B cell (primary cell): ENCODE measurements around the gene KRTAP4-3. TPM values are rescaled to one million over a fixed set of nuclear protein-coding genes. Genes with fewer than 3 reads are reported as not detected.

ENCODE experiments used
- ATAC-seq: fragments of 200-7000 bp; cut with Tn5 transposase; one replicate; pipeline ENCODE4 v1.10.0; 2021; ENCODE audit warnings: low read depth, mild to moderate bottlenecking, moderate number of reproducible peaks, moderate library complexity
- CTCF ChIA-PET: fragments of 350-600 bp; sonication (Branson Sonifier 250); formaldehyde crosslinking; loops from one replicate; lab custom pipeline; 2021; ENCODE audit warnings: antibody characterized with exemption, inconsistent platforms; lab: Charles Lee
- POLR2A ChIA-PET: fragments of 350-600 bp; sonication (Branson Sonifier 250); formaldehyde crosslinking; loops from one replicate; lab custom pipeline; 2021; ENCODE audit warnings: antibody characterized with exemption; lab: Charles Lee
- DNase-seq: peaks from one replicate; pipeline ENCODE4 v3.0.0; 2013
- H2AFZ ChIP-seq: 2 replicates; pipeline ENCODE4 v1.6.1; 2012; ENCODE audit warnings: mild to moderate bottlenecking, low read depth, low read length; ENCODE audit not compliant: insufficient read depth, poor library complexity, severe bottlenecking
- H3K27ac ChIP-seq, 2 donors: 1 replicate in 1 of 2; 2 replicates in 1 of 2; pipeline ENCODE4 v1.5.1; 2012 to 2013; ENCODE audit warnings: low read length in 2 of 2, mild to moderate bottlenecking in 2 of 2, moderate library complexity in 1 of 2
- H3K27me3 ChIP-seq, 4 experiments: fragments of 200-600 bp in 1 of 4; sonication (generic) in 1 of 4; replicated peaks in 1 of 4; 1 replicate in 2 of 4; 2 replicates in 2 of 4; pipeline versions ENCODE4 v1.6.1 to v1.7.0; 2013 to 2016; ENCODE audit warnings: low read length in 3 of 4, mild to moderate bottlenecking in 2 of 4, mixed read lengths in 1 of 4, moderate library complexity in 1 of 4; ENCODE audit not compliant: insufficient read depth in 4 of 4, control insufficient read depth in 3 of 4; ENCODE audit errors: control extremely low read depth in 1 of 4
- H3K36me3 ChIP-seq, 2 experiments: replicated peaks in 1 of 2; 1 replicate in 1 of 2; 2 replicates in 1 of 2; pipeline versions ENCODE4 v1.6.1 to v1.7.1; 2013; ENCODE audit warnings: low read length in 1 of 2; ENCODE audit not compliant: insufficient read depth in 2 of 2, control insufficient read depth in 1 of 2; ENCODE audit errors: control extremely low read depth in 1 of 2, extremely low read depth in 1 of 2
- H3K4me1 ChIP-seq, 2 donors: fragments of 200-600 bp in 1 of 2; sonication (generic) in 1 of 2; 1 replicate in 1 of 2; 2 replicates in 1 of 2; pipeline versions ENCODE4 v1.5.1 to v1.6.1; 2013 to 2017; ENCODE audit warnings: low read length in 2 of 2; ENCODE audit not compliant: control insufficient read depth in 2 of 2, insufficient read depth in 2 of 2
- H3K4me2 ChIP-seq: replicated peaks from 2 replicates; pipeline ENCODE3; 2012; ENCODE audit warnings: mild to moderate bottlenecking, low read depth, low read length; ENCODE audit not compliant: poor library complexity, severe bottlenecking
- H3K4me3 ChIP-seq, 5 experiments: fragments of 200-600 bp in 1 of 5; sonication (generic) in 1 of 5; 1 replicate in 3 of 5; 2 replicates in 2 of 5; pipeline versions ENCODE4 v1.5.1 to v1.7.0; 2011 to 2016; ENCODE audit warnings: low read length in 4 of 5, mild to moderate bottlenecking in 4 of 5, low read depth in 2 of 5, control low read depth in 1 of 5, moderate library complexity in 1 of 5; ENCODE audit not compliant: insufficient read depth in 1 of 5; ENCODE audit errors: control extremely low read depth in 1 of 5, extremely low read depth in 1 of 5
- H3K79me2 ChIP-seq: fragments of 200-600 bp; sonication (generic); one replicate; pipeline ENCODE4 v1.6.0; 2016; ENCODE audit warnings: low read length; ENCODE audit not compliant: control insufficient read depth, insufficient read depth
- H3K9ac ChIP-seq: fragments of 200-600 bp; sonication (generic); 2 replicates; pipeline ENCODE4 v1.6.1; 2017; ENCODE audit warnings: mild to moderate bottlenecking, low read length, moderate library complexity
- H3K9me3 ChIP-seq, 3 donors: one replicate each; pipeline versions ENCODE4 v1.6.1 to v1.7.1; 2013; ENCODE audit warnings: low read length in 2 of 3; ENCODE audit not compliant: control insufficient read depth in 2 of 3, insufficient read depth in 1 of 3; ENCODE audit errors: control extremely low read depth in 1 of 3
- H4K20me1 ChIP-seq: 2 replicates; pipeline ENCODE4 v1.6.0; 2012; ENCODE audit warnings: mild to moderate bottlenecking, low read length; ENCODE audit not compliant: insufficient read depth, control insufficient read depth, poor library complexity, severe bottlenecking
- H3K27ac Mint-ChIP-seq: one replicate; pipeline ENCODE4 v1.8.0; 2021; ENCODE audit warnings: mixed read lengths
- H3K27me3 Mint-ChIP-seq: one replicate; pipeline ENCODE4 v1.8.0; 2021; ENCODE audit warnings: mixed read lengths
- H3K4me1 Mint-ChIP-seq: one replicate; pipeline ENCODE4 v1.8.0; 2021; ENCODE audit warnings: mixed read lengths
- H3K4me3 Mint-ChIP-seq: one replicate; pipeline ENCODE4 v1.8.0; 2021; ENCODE audit warnings: mixed read lengths
- H3K9me3 Mint-ChIP-seq: one replicate; pipeline ENCODE4 v1.8.0; 2022; ENCODE audit warnings: mixed read lengths; ENCODE audit not compliant: insufficient read depth
- EZH2 ChIP-seq: IDR thresholded peaks from 2 replicates; pipeline ENCODE4 v1.6.1; 2012; ENCODE audit warnings: borderline replicate concordance, low read depth, mild to moderate bottlenecking, moderate library complexity, low read length; ENCODE audit not compliant: insufficient read depth, poor library complexity, severe bottlenecking
- WGBS: methylation state at CpG from one replicate; pipeline ENCODE4 v1.1.5; 2013; ENCODE audit warnings: missing lambda C conversion rate; ENCODE audit not compliant: insufficient coverage; 5-methylcytosine and 5-hydroxymethylcytosine counted together
- intact Hi-C: fragments of 100-400 bp; cut with micrococcal nuclease; formaldehyde crosslinking; loops from one replicate; pipeline ENCODE4 v1.10.0; 2022
- polyA plus RNA-seq: library from polyadenylated mRNA; depleted of rRNA; stranded (reverse); fragments of >200 nt; gene quantifications from 2 replicates; pipeline ENCODE4 v1.2.3, GENCODE V29; 2012
- total RNA-seq, 2 donors: library from RNA; stranded (reverse); fragments of 120-200 nt in 1 of 2; gene quantifications; 1 replicate in 1 of 2; 2 replicates in 1 of 2; pipeline versions ENCODE4 v1.2.3 to v1.2.4, GENCODE V29; 2013 to 2022
- TF ChIP-seq, protein P1 (sequence below): fragments of 200-600 bp; IDR thresholded peaks from one replicate; pipeline ENCODE4 v1.8.0; 2022; ENCODE audit warnings: antibody characterized with exemption, mild to moderate bottlenecking

Gene KRTAP4-3
- total and polyA plus RNA-seq, 2 donors (not counting 1 experiment from before 2014, with no cell fraction given) = not detected

DNA sequence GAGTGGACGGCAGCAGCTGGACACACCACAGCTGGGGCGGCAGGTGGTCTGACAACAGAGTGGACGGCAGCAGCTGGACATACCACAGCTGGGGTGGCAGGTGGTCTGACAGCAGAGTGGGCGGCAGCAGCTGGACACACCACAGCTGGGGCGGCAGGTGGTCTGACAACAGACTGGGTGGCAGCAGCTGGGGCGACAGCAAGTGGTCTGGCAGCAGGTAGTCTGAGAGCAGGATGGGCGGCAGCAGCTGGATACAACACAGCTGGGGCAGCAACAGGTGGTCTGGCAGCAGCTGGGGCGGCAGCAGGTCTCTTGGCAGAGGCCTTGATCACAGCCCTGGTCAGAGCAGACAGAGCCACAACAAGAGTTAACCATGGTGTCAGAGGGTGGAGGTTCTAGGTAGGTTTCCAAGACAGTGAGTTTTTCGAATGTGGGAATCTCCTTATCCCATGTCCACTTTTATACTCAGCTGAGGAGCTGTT is 16.5 kb upstream of the KRTAP4-3 start, which contains the start of gene KRTAP4-1:
Gene KRTAP4-1, minus strand, starts transcription at position 432 of the 482 bp plus-strand sequence. Its CDS starts 57 bp downstream, at position 375.
- TF ChIP-seq EZH2 = no peak
- TF ChIP-seq, protein P1, sequence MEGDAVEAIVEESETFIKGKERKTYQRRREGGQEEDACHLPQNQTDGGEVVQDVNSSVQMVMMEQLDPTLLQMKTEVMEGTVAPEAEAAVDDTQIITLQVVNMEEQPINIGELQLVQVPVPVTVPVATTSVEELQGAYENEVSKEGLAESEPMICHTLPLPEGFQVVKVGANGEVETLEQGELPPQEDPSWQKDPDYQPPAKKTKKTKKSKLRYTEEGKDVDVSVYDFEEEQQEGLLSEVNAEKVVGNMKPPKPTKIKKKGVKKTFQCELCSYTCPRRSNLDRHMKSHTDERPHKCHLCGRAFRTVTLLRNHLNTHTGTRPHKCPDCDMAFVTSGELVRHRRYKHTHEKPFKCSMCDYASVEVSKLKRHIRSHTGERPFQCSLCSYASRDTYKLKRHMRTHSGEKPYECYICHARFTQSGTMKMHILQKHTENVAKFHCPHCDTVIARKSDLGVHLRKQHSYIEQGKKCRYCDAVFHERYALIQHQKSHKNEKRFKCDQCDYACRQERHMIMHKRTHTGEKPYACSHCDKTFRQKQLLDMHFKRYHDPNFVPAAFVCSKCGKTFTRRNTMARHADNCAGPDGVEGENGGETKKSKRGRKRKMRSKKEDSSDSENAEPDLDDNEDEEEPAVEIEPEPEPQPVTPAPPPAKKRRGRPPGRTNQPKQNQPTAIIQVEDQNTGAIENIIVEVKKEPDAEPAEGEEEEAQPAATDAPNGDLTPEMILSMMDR = no peak
- no peak within 1 kb of the TSS for H3K4me3 ChIP-seq
- H3K36me3 ChIP-seq = no peaks in the 10 kb centered on the region
- H2AFZ ChIP-seq = no peak within 1 kb of the TSS
- Mint-ChIP-seq H3K27ac (no peak within 1 kb of the TSS), H3K9me3 (no peaks in the 10 kb centered on the region), H3K4me3 (no peak within 1 kb of the TSS), H3K27me3 (peaks cover 28% of the 10 kb centered on the region), H3K4me1 (no peaks in the 10 kb centered on the region)
- H3K27me3 ChIP-seq = no peaks in the 10 kb centered on the region
- no peaks in the 10 kb centered on the region for H3K79me2 ChIP-seq
- no peak within 1 kb of the TSS for H3K27ac ChIP-seq
- H3K9me3 ChIP-seq = no peaks in the 10 kb centered on the region
- ChIA-PET POLR2A (no interaction called here), CTCF (no interaction called here)
- H3K4me1 ChIP-seq = no peaks in the 10 kb centered on the region
- intact Hi-C loops = no loop called here
- no peak within 1 kb of the TSS for H3K4me2 ChIP-seq
- WGBS = 89% methylated on average over 8 of the region's 9 CpGs
- ATAC-seq (no peak), DNase-seq (no peak)
- H3K9ac ChIP-seq = no peak within 1 kb of the TSS
- no peaks in the 10 kb centered on the region for H4K20me1 ChIP-seq

DNA sequence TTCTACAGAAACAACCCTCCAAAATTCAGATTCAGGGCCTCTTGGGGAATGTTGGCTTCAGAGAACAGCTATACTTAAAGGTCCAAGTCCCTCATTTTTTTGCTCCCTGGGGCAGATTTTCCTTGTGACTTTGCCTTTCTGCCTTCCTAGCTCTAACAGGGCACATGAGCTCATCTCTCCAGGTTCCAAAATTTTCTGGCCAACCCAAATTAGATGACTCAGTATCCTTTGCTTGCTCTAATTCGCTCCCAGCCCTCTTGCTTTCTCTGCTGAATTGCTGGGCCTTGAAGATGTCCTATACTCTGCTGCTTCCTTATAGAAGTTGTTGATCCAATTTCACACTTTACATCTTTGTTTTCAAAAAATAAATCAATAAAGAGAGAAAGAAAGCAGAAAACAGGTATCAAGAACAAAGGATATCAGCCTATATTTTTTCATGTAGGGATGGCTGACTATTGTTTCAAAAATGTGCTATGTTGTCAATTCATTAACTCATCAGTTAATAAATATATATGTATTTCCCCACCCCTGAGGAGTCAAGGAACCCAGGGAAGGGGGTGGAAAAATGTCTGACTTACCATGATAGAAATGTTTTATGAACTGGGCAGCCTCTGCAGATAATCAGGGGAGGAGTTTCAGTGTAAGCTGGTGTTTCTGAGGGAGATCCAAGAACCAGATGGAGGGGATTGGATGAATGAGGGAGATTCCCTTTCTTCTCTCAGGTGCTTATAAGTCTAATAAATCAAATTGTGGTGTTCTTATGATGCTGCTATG is 11.0 kb upstream of the KRTAP4-3 start:
- CTCF ChIA-PET = interaction anchor here (1.2 kb wide), 1 partner anchor 10 kb away, joined by 3 read pairs; no protein-coding TSS in a partner anchor
- ATAC-seq (no peak), DNase-seq (no peak)
- no peak overlapping the region for H2AFZ ChIP-seq
- TF ChIP-seq, protein P1 = no peak
- TF ChIP-seq EZH2 = no peak
- no peak overlapping the region for H3K4me2 ChIP-seq
- H3K27ac ChIP-seq = no peak overlapping the region
- no peaks in the 10 kb centered on the region for H3K9me3 ChIP-seq
- no peak overlapping the region for H3K27ac Mint-ChIP-seq
- POLR2A ChIA-PET = no interaction called here
- no peak overlapping the region for H3K4me3 ChIP-seq
- H3K27me3 Mint-ChIP-seq = peaks cover under 1% of the 10 kb centered on the region
- intact Hi-C loops = loop anchor here (5.0 kb wide), 1 partner anchor 62 kb away; the partner anchor contains the start of gene KRTAP4-11
- H3K79me2 ChIP-seq = no peaks in the 10 kb centered on the region
- H4K20me1 ChIP-seq = no peaks in the 10 kb centered on the region
- no peak overlapping the region for H3K4me3 Mint-ChIP-seq
- peaks cover 42% of the 10 kb centered on the region for H3K4me1 Mint-ChIP-seq
- no peaks in the 10 kb centered on the region for H3K27me3 ChIP-seq
- no peak overlapping the region for H3K9ac ChIP-seq
- no peaks in the 10 kb centered on the region for H3K9me3 Mint-ChIP-seq
- H3K4me1 ChIP-seq = peaks cover 39 to 41% of the 10 kb centered on the region in 2 donors
- WGBS = 100% methylated on average over 1 of the region's 1 CpG
- no peaks in the 10 kb centered on the region for H3K36me3 ChIP-seq
